Heart right ventricle (tissue), 16 donors: ENCODE results near the gene ENTPD1. TPM values are rescaled to one million over a fixed set of nuclear protein-coding genes. Genes with fewer than 3 reads are reported as not detected.

Experiments
- ATAC-seq, 8 donors: fragments of 200-7000 bp; cut with Tn5 transposase; one replicate each; pipeline ENCODE4 v1.9.1; 2020; ENCODE audit warnings: mild to moderate bottlenecking in 8 of 8, moderate library complexity in 8 of 8, moderate number of reproducible peaks in 1 of 8
- DNase-seq, 2 donors: peaks; one replicate each; pipeline ENCODE4 v3.0.0-alpha.2; 2020
- H3K27ac ChIP-seq, 10 donors: fragments of 200-600 bp; sonication (generic) in 2 of 10; one replicate each; pipeline versions ENCODE4 v1.5.0 to v1.8.0; 2020 to 2022; ENCODE audit warnings: mild to moderate bottlenecking in 3 of 10
- H3K27me3 ChIP-seq, 7 donors: fragments of 200-600 bp; one replicate each; pipeline ENCODE4 v1.8.0; 2021 to 2022; ENCODE audit warnings: mild to moderate bottlenecking in 2 of 7
- H3K36me3 ChIP-seq, 9 donors: fragments of 200-600 bp; sonication (generic) in 1 of 9; one replicate each; pipeline versions ENCODE4 v1.5.0 to v1.8.0; 2020 to 2022; ENCODE audit warnings: mild to moderate bottlenecking in 2 of 9
- H3K4me1 ChIP-seq, 9 donors: fragments of 200-600 bp; sonication (generic) in 1 of 9; one replicate each; pipeline versions ENCODE4 v1.5.0 to v1.8.0; 2020 to 2022; ENCODE audit warnings: mild to moderate bottlenecking in 4 of 9
- H3K4me3 ChIP-seq, 10 donors: fragments of 200-600 bp; sonication (generic) in 2 of 10; one replicate each; pipeline versions ENCODE4 v1.5.0 to v1.8.0; 2020 to 2022; ENCODE audit warnings: mild to moderate bottlenecking in 7 of 10, moderate library complexity in 2 of 10
- H3K9me3 ChIP-seq, 11 donors: fragments of 200-600 bp in 10 of 11; sonication (generic) in 2 of 11; one replicate each; pipeline versions ENCODE4 v1.5.0 to v1.8.0; 2013 to 2022; ENCODE audit warnings: mild to moderate bottlenecking in 2 of 11, control low read depth in 1 of 11, moderate library complexity in 1 of 11
- WGBS, 2 donors: extraction: QIAGEN DNeasy Blood & Tissue Kit; methylation state at CpG; one replicate each; pipeline ENCODE4 v1.1.7; 2013; ENCODE audit warnings: inconsistent platforms in 1 of 2; 5-methylcytosine and 5-hydroxymethylcytosine counted together
- intact Hi-C, 10 donors: fragments of 100-400 bp; cut with DNase I; formaldehyde crosslinking; loops; one replicate each; pipeline versions ENCODE4 v1.11.1 to v1.14.2; 2022
- polyA plus RNA-seq, 2 donors: library from polyadenylated mRNA; stranded (reverse); fragments of 200-250 nt; gene quantifications; one replicate each; pipeline ENCODE4 v1.2.3, GENCODE V29; 2013
- total RNA-seq, 10 donors: library from RNA; stranded (reverse); fragmentation: NEBNext Ultra II Directional in 3 of 10; extraction: Animal tissue kit (Norgen Biotek cat#: 25700) in 3 of 10; gene quantifications; one replicate each; pipeline versions ENCODE4 v1.2.1 to v1.2.4, GENCODE V29; 2021 to 2023
- TF ChIP-seq, protein P1 (sequence below), 9 donors: fragments of 200-600 bp; sonication (generic) in 2 of 9; IDR thresholded peaks; one replicate each; pipeline versions ENCODE4 v1.5.0 to v1.8.0; 2021 to 2022; ENCODE audit warnings: antibody characterized with exemption in 9 of 9, mild to moderate bottlenecking in 5 of 9, moderate library complexity in 1 of 9
- donor health status: Arrhythmogenic right ventricular cardiomyopathy.
- donor health status: ischemic (EF 13 %, LVEDD 7.1; RV severe dilation, severe dysfunction).
- donor health status: healthy with polysubstance abuse.
- donor health status: DM: no; HTN: yes; CAD: no.
- donor health status: DM: no; HTN: no; CAD: no.
- donor health status: ischemic (EF 25% LVEDD 6.9; RV normal size, moderate dysfunction).
- donor health status: ischemic (EF 25% LVEDD 5.7; RV mildly dilated, moderate dysfunction).
- donor health status: healthy.
- donor health status: DM: yes; HTN: yes; CAD: no.
- donor health status: Ischemic cardiomyopathy.
- donor health status: ischemic (EF 35%, LVEDD 5.7; RV mildly dilated, moderate dysfunction).
- donor health status: nonischemic (EF 11% LVEDD 7.7; RV severe dilation, severe dysfunction).
- donor health status: DM: yes; HTN: yes; CAD: no.
- donor health status: PGD.
- donor health status: ischemic (EF 29% LVEDD 5.4; RV normal size, mild dysfunction).
- donor health status: nonischemic (EF 23%, LVEDD 6.1; RV moderate dilation, normal function).

The ENTPD1 gene
- total and polyA plus RNA-seq, 12 donors = 4.2 to 13.0 (median 9.1) TPM

DNA sequence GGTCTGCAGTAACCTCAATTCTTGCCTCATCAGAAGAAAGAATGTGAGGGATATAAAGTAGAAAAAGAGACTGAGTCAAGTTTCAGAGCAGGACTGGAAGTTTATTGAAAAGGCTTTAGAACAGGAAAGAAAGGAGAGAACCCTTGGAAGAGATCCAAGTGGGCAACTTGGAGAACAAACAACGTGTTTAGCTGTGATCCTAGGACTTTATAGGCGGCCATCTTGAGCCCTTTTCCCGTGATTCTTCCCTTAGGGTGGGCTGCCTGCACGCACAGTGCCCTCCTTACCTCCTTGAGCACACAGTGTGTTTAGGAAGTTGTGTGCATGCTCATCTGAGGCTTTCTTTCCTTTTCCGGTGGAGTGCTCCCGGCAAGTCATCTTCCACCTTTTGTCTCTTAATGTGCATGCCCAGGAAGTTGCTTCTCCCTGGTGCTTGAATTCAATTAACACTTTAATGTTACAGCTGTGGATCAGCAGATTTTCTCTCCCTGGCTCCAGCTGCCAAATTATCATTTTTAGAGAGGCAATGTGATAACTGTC is 59.8 kb downstream of the ENTPD1 start:
- TF ChIP-seq, protein P1, sequence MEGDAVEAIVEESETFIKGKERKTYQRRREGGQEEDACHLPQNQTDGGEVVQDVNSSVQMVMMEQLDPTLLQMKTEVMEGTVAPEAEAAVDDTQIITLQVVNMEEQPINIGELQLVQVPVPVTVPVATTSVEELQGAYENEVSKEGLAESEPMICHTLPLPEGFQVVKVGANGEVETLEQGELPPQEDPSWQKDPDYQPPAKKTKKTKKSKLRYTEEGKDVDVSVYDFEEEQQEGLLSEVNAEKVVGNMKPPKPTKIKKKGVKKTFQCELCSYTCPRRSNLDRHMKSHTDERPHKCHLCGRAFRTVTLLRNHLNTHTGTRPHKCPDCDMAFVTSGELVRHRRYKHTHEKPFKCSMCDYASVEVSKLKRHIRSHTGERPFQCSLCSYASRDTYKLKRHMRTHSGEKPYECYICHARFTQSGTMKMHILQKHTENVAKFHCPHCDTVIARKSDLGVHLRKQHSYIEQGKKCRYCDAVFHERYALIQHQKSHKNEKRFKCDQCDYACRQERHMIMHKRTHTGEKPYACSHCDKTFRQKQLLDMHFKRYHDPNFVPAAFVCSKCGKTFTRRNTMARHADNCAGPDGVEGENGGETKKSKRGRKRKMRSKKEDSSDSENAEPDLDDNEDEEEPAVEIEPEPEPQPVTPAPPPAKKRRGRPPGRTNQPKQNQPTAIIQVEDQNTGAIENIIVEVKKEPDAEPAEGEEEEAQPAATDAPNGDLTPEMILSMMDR (IDR thresholded peaks at IDR 0.05) = no peak
- no peak for DNase-seq
- H3K4me1 ChIP-seq = peaks cover 0 to 60% (median 36%) of the 10 kb centered on the region in 9 donors
- no peaks in the 10 kb centered on the region for H3K36me3 ChIP-seq
- no peaks in the 10 kb centered on the region for H3K27me3 ChIP-seq
- intact Hi-C loops = loop anchor here in 1 of 10 donors (5.0 kb wide), 1 partner anchor 73 kb away; no protein-coding TSS in a partner anchor
- peak overlapping the region in 6 of 10 donors; percentile 0 to 68 (median 38) for H3K27ac ChIP-seq
- no peak overlapping the region for H3K4me3 ChIP-seq
- no peak for ATAC-seq
- H3K9me3 ChIP-seq = peaks cover 0 to 7% (median 0%) of the 10 kb centered on the region in 11 donors
- WGBS, 2 donors = 65 to 71% methylated on average over 6 of the region's 6 CpGs

DNA sequence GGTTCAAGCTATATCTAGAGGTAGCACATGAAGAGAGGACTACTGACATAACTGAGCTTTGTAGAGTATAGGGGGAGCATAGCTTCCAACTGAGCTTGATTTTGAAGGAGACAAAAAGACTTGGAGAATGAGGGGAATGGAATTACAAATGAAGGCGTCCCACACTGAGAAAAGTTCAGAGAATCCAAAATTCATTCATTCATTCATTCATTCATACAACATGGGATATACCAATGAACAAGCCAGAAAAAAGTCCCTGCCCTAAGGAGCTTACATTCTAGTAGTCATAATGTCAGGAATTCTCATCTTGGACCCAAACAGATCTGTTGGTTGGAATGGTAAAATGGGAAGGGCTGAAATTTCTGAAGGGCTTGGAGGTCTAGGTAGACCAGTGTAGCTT is 62.0 kb downstream of the ENTPD1 start:
- DNase-seq = no peak
- no peak overlapping the region for H3K4me3 ChIP-seq
- TF ChIP-seq, protein P1 (IDR thresholded peaks at IDR 0.05) = no peak
- WGBS, 2 donors = 93 to 94% methylated on average over 1 of the region's 1 CpG
- H3K9me3 ChIP-seq = peaks cover 0 to 7% (median 0%) of the 10 kb centered on the region in 11 donors
- no peaks in the 10 kb centered on the region for H3K36me3 ChIP-seq
- H3K27me3 ChIP-seq = peaks cover 0 to 4% (median 0%) of the 10 kb centered on the region in 7 donors
- intact Hi-C loops = loop anchor here in 1 of 10 donors (5.0 kb wide), 1 partner anchor 76 kb away; no protein-coding TSS in a partner anchor
- H3K27ac ChIP-seq = peak overlapping the region in 2 of 10 donors; percentile 15 to 22
- H3K4me1 ChIP-seq = peaks cover 0 to 71% (median 36%) of the 10 kb centered on the region in 9 donors
- ATAC-seq = no peak

DNA sequence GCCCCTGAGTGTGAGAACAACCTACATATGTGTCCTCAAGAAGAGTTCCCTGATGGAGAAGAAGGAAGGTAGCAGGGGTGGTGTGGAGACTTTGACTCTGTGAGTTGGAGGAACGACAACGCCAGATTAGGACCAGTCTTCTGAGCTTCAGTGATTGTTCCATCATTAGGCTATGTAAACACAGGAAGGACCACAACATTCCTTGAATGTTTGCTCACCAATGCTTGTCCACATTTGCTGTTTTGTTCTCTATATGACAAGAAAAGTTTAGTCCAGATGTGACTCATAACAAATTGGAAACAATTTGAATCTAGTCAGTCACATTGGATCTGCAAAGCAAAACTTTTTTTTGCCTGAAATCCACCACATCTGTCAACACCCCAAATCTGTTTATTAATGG is 62.7 kb downstream of the ENTPD1 start:
- H3K9me3 ChIP-seq = peaks cover 0 to 7% (median 0%) of the 10 kb centered on the region in 11 donors
- intact Hi-C loops = loop anchor here in 1 of 10 donors (5.0 kb wide), 1 partner anchor 76 kb away; no protein-coding TSS in a partner anchor
- no peak for DNase-seq
- H3K4me3 ChIP-seq = no peak overlapping the region
- TF ChIP-seq, protein P1 (IDR thresholded peaks at IDR 0.05) = no peak
- peak overlapping the region in 4 of 10 donors; percentile 22 to 47 (median 38) for H3K27ac ChIP-seq
- ATAC-seq = no peak
- H3K27me3 ChIP-seq = peaks cover 0 to 4% (median 0%) of the 10 kb centered on the region in 7 donors
- H3K36me3 ChIP-seq = no peaks in the 10 kb centered on the region
- 43 to 48% methylated on average over 2 of the region's 2 CpGs for WGBS, 2 donors
- H3K4me1 ChIP-seq = peaks cover 0 to 66% (median 31%) of the 10 kb centered on the region in 9 donors

DNA sequence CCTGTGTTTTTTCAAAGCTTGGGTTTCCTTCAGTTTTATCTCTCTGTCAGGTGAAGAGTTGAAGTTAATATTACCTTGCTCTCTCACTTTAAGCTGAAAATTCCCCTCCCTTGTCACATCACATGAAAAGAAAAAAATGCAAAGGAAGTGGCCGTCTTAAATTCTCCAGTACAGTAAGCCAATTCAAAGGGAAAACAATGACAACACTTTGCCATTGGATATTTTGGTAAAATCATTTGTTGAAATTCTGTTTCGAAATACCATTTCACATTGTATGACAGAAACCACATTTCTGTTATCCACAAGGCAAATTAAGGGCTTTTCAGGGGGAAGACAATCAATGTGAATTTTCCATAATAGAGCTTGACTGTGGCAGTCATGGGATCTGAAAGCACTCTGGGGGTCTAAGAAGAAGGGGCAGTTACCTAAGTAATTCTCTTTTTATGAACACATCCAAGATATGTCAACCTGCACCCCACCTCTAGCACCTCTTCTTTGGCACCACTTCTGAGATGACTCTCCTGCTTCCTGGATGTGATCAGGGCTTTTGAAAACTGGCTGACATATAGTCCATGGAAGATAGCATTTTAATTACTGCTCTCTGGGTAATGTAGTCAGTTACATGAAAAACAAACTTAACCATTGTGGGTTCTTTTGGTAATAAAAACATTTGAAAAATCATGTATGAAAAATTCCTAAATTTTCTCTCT is 63.8 kb downstream of the ENTPD1 start:
- TF ChIP-seq, protein P1 (IDR thresholded peaks at IDR 0.05) = no peak
- DNase-seq (no peak), ATAC-seq (peak in 1 of 8 donors; percentile 45)
- intact Hi-C loops = loop anchor here in 2 of 10 donors (5.0 kb wide), 2 partner anchors 52 to 77 kb away; no protein-coding TSS in a partner anchor
- Histone ChIP-seq H3K9me3 (peaks cover 0 to 7% (median 0%) of the 10 kb centered on the region in 11 donors), H3K27ac (peak overlapping the region in 6 of 10 donors; percentile 25 to 51 (median 46)), H3K4me1 (peaks cover 0 to 55% (median 20%) of the 10 kb centered on the region in 9 donors), H3K36me3 (no peaks in the 10 kb centered on the region), H3K27me3 (peaks cover 0 to 4% (median 0%) of the 10 kb centered on the region in 7 donors), H3K4me3 (no peak overlapping the region)
- whole genome bisulfite sequencing, 2 donors = 48 to 50% methylated on average over 2 of the region's 2 CpGs
